Panc1 (cell line): Measurements from ENCODE around the gene EFNA2.

ENCODE experiments used
- POLR2AphosphoS5 ChIP-seq: IDR thresholded peaks from 2 replicates; pipeline ENCODE4 v1.6.1; 2012; ENCODE audit warnings: mild to moderate bottlenecking, low read depth, low read length, moderate library complexity
- TF ChIP-seq, protein P1 (sequence below): fragments of 450-650 bp; IDR thresholded peaks from 2 replicates; pipeline ENCODE4 v1.5.1; 2017; ENCODE audit warnings: mild to moderate bottlenecking
- TF ChIP-seq, protein P2 (sequence below), 2 experiments: IDR thresholded peaks; 2 replicates each; pipeline ENCODE4 v1.6.1; 2011 to 2012; ENCODE audit warnings: low read depth in 2 of 2, control low read depth in 1 of 2, low read length in 1 of 2, mild to moderate bottlenecking in 1 of 2, moderate library complexity in 1 of 2; ENCODE audit not compliant: insufficient read depth in 1 of 2

DNA sequence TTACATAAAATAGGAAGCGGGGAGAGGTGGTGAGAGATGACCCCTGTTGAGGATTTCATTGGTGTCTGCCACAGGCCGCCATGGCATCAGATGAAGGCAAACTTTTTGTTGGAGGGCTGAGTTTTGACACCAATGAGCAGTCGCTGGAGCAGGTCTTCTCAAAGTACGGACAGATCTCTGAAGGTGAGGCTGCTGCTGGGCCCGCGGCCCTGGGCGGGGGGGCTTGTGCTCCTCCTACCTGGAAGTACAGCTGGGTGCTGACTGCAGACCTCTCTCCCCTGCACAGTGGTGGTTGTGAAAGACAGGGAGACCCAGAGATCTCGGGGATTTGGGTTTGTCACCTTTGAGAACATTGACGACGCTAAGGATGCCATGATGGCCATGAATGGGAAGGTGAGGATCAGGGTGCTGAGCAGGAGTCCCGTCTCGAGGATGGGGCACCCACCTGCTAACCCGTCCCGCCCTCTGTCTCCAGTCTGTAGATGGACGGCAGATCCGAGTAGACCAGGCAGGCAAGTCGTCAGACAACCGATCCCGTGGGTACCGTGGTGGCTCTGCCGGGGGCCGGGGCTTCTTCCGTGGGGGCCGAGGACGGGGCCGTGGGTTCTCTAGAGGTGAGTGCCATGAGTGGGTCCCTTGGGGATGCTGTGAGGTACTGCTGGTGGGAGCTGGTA lies 14.7 kb upstream of the EFNA2 start:
- TF ChIP-seq, protein P1, sequence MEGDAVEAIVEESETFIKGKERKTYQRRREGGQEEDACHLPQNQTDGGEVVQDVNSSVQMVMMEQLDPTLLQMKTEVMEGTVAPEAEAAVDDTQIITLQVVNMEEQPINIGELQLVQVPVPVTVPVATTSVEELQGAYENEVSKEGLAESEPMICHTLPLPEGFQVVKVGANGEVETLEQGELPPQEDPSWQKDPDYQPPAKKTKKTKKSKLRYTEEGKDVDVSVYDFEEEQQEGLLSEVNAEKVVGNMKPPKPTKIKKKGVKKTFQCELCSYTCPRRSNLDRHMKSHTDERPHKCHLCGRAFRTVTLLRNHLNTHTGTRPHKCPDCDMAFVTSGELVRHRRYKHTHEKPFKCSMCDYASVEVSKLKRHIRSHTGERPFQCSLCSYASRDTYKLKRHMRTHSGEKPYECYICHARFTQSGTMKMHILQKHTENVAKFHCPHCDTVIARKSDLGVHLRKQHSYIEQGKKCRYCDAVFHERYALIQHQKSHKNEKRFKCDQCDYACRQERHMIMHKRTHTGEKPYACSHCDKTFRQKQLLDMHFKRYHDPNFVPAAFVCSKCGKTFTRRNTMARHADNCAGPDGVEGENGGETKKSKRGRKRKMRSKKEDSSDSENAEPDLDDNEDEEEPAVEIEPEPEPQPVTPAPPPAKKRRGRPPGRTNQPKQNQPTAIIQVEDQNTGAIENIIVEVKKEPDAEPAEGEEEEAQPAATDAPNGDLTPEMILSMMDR = no peak
- TF ChIP-seq, protein P2, sequence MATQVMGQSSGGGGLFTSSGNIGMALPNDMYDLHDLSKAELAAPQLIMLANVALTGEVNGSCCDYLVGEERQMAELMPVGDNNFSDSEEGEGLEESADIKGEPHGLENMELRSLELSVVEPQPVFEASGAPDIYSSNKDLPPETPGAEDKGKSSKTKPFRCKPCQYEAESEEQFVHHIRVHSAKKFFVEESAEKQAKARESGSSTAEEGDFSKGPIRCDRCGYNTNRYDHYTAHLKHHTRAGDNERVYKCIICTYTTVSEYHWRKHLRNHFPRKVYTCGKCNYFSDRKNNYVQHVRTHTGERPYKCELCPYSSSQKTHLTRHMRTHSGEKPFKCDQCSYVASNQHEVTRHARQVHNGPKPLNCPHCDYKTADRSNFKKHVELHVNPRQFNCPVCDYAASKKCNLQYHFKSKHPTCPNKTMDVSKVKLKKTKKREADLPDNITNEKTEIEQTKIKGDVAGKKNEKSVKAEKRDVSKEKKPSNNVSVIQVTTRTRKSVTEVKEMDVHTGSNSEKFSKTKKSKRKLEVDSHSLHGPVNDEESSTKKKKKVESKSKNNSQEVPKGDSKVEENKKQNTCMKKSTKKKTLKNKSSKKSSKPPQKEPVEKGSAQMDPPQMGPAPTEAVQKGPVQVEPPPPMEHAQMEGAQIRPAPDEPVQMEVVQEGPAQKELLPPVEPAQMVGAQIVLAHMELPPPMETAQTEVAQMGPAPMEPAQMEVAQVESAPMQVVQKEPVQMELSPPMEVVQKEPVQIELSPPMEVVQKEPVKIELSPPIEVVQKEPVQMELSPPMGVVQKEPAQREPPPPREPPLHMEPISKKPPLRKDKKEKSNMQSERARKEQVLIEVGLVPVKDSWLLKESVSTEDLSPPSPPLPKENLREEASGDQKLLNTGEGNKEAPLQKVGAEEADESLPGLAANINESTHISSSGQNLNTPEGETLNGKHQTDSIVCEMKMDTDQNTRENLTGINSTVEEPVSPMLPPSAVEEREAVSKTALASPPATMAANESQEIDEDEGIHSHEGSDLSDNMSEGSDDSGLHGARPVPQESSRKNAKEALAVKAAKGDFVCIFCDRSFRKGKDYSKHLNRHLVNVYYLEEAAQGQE (IDR thresholded peaks at IDR 0.05; ENCODE audit: insufficient read depth in 1 of 2, low read depth in 2 of 2, low read length in 1 of 2) = no peak
- no peak for TF ChIP-seq POLR2AphosphoS5
